Glutamatergic neuron (in vitro differentiated cells): ENCODE results near the gene SLC31A1. TPM values are rescaled to one million over a fixed set of nuclear protein-coding genes. Genes with fewer than 3 reads are reported as not detected.

Source experiments
- DNase-seq: peaks from one replicate; pipeline ENCODE4 v3.0.0; 2022
- H3K27ac Mint-ChIP-seq: one replicate; pipeline ENCODE4 v1.8.0; 2020; ENCODE audit warnings: mild to moderate bottlenecking, mixed read lengths, inconsistent platforms; ENCODE audit not compliant: unreplicated experiment
- H3K27me3 Mint-ChIP-seq: one replicate; pipeline ENCODE4 v1.8.0; 2020; ENCODE audit warnings: mild to moderate bottlenecking, moderate library complexity, mixed read lengths, inconsistent platforms; ENCODE audit not compliant: unreplicated experiment
- H3K36me3 Mint-ChIP-seq: one replicate; pipeline ENCODE4 v1.8.0; 2020; ENCODE audit warnings: mild to moderate bottlenecking, mixed read lengths, inconsistent platforms; ENCODE audit not compliant: unreplicated experiment
- H3K4me1 Mint-ChIP-seq: one replicate; pipeline ENCODE4 v1.8.0; 2020; ENCODE audit warnings: mild to moderate bottlenecking, low read depth, mixed read lengths, inconsistent platforms; ENCODE audit not compliant: unreplicated experiment
- H3K4me3 Mint-ChIP-seq: one replicate; pipeline ENCODE4 v1.8.0; 2020; ENCODE audit warnings: mild to moderate bottlenecking, mixed read lengths, inconsistent platforms; ENCODE audit not compliant: unreplicated experiment
- H3K9me3 Mint-ChIP-seq: one replicate; pipeline ENCODE4 v1.8.0; 2020; ENCODE audit warnings: mild to moderate bottlenecking, moderate library complexity, mixed read lengths, inconsistent platforms; ENCODE audit not compliant: unreplicated experiment
- total RNA-seq: library from RNA; stranded (reverse); fragmentation: NEBNext Ultra II Directional; extraction: Animal tissue kit (Norgen Biotek cat#: 25700); gene quantifications from one replicate; pipeline ENCODE4 v1.2.1, GENCODE V29; 2021; ENCODE audit not compliant: unreplicated experiment
- TF ChIP-seq, protein P1 (sequence below): fragments of 200-600 bp; sonication (generic); IDR thresholded peaks from one replicate; pipeline ENCODE4 v1.5.0; 2021; ENCODE audit not compliant: partially characterized antibody, unreplicated experiment

Gene SLC31A1
- total RNA-seq, 1 donor from 2014 or later = 11.2 TPM

DNA sequence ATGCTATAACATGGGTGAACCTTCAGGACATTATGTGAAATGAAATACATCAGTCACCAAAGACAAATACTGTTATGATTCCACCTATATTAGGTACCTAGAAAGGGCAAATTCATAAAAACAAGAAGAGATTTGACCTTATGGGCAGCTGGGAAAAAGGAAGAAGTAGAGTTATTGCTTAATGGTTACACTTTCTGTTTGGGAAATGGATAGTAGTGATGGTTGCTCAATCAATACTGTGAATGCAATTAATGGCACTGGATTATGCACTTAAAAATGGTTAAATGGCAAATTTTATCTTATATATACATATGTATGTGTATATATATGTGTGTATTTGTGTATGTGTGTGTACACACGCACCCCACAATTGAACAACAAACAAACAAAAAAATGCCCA lies 15.5 kb upstream of the SLC31A1 start:
- TF ChIP-seq, protein P1, sequence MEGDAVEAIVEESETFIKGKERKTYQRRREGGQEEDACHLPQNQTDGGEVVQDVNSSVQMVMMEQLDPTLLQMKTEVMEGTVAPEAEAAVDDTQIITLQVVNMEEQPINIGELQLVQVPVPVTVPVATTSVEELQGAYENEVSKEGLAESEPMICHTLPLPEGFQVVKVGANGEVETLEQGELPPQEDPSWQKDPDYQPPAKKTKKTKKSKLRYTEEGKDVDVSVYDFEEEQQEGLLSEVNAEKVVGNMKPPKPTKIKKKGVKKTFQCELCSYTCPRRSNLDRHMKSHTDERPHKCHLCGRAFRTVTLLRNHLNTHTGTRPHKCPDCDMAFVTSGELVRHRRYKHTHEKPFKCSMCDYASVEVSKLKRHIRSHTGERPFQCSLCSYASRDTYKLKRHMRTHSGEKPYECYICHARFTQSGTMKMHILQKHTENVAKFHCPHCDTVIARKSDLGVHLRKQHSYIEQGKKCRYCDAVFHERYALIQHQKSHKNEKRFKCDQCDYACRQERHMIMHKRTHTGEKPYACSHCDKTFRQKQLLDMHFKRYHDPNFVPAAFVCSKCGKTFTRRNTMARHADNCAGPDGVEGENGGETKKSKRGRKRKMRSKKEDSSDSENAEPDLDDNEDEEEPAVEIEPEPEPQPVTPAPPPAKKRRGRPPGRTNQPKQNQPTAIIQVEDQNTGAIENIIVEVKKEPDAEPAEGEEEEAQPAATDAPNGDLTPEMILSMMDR = no peak
- Mint-ChIP-seq H3K27ac (no peak overlapping the region), H3K4me3 (no peak overlapping the region), H3K9me3 (no peaks in the 10 kb centered on the region), H3K36me3 (peaks cover 4% of the 10 kb centered on the region), H3K27me3 (no peaks in the 10 kb centered on the region), H3K4me1 (no peaks in the 10 kb centered on the region)
- DNase-seq = no peak

- no peak overlapping the region for H3K4me3 Mint-ChIP-seq
- no peak for DNase-seq
- H3K27me3 Mint-ChIP-seq = no peaks in the 10 kb centered on the region
- peaks cover 4% of the 10 kb centered on the region for H3K36me3 Mint-ChIP-seq
- H3K9me3 Mint-ChIP-seq = no peaks in the 10 kb centered on the region
- no peak overlapping the region for H3K27ac Mint-ChIP-seq
- TF ChIP-seq, protein P1 = no peak
- H3K4me1 Mint-ChIP-seq = no peaks in the 10 kb centered on the region
These were observed 10.5 kb upstream of the SLC31A1 start for GRCh38 chr9:113210815-113211214.

DNA sequence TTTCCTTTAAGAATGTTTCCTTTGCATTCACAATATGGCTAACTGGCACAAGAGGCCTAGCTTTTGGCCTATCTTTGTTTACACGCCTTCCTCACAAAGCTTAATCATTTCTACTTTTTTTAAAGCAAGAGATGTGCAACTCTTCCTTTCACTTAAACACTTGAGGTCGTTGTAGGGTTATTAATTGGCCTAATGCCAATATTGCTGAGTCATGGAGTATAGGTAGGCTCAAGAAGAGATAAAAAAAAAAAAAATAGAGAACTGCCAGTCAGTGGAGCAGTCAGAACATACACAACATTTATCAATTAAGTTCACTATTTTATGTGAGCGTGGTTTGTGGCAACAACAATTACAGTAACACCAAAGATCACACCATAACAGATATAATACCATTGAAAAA lies 6.2 kb upstream of the SLC31A1 start:
- H3K27ac Mint-ChIP-seq = no peak overlapping the region
- H3K4me3 Mint-ChIP-seq = no peak overlapping the region
- no peaks in the 10 kb centered on the region for H3K9me3 Mint-ChIP-seq
- no peaks in the 10 kb centered on the region for H3K27me3 Mint-ChIP-seq
- no peak for DNase-seq
- peaks cover 4% of the 10 kb centered on the region for H3K4me1 Mint-ChIP-seq
- no peaks in the 10 kb centered on the region for H3K36me3 Mint-ChIP-seq
- TF ChIP-seq, protein P1 = no peak

DNA sequence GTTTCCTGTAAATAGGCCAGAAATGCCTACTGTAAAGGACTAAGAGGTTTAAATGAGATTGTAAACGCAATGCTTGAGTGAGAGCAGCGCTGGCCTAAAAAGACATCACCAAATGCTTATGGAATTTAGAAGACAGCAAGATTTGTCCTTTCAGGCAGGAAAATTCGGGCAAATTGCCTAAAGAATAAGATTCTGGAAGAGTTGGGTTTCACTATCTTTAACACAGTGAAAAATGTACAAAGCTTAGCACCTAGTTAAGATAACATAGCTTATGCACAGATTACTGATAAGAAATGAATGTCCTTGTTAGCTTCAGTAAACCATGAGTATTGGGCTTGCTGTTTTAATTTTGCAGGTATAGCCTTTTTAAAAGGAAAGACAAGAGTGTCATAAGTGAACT lies 4.9 kb upstream of the SLC31A1 start:
- Mint-ChIP-seq H3K27ac (no peak overlapping the region), H3K4me3 (no peak overlapping the region), H3K27me3 (peaks cover 5% of the 10 kb centered on the region), H3K9me3 (peaks cover 6% of the 10 kb centered on the region), H3K4me1 (peaks cover 4% of the 10 kb centered on the region), H3K36me3 (no peaks in the 10 kb centered on the region)
- TF ChIP-seq, protein P1 = no peak
- DNase-seq = no peak

DNA sequence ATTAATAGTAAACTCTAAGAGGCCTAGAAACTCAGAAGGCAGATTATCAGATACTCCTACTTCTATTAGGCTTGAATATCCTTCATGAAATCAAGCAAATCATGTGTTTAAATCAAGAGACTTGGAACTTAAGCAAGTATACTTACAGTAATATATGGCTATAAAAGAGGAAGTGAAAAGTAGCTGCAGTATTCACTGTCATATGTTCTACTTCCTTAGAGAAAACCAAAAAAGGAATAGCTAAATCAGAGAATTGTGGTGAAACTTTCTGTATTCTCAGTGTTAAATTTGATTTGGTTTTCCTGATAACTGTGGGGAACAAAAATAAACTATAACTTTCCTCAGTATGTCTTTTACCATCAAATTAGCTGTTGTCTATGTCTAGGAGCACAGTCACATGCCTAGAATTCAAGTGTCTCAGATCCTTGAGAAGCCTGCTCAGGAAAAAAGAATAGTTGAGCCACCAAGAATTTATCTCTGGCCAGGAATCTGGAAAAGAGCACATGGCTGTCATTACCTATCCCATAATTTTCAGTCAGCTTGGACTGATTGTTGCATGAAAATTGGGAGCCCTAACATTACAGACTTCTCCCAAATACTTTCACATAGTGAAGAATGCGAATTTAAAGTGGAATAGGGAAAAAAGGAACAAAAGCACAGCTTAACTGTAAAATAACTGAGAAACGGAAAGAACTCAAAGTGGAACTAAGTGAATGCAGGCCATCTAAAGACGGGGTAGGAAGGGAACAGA lies 2.0 kb upstream of the SLC31A1 start:
- no peak for DNase-seq
- Mint-ChIP-seq H3K4me3 (peak overlapping the region; percentile 94), H3K36me3 (no peaks in the 10 kb centered on the region), H3K27me3 (peaks cover 5% of the 10 kb centered on the region), H3K4me1 (peaks cover 11% of the 10 kb centered on the region), H3K27ac (no peak overlapping the region), H3K9me3 (peaks cover 6% of the 10 kb centered on the region)
- TF ChIP-seq, protein P1 = no peak
